HepG2 (cell line): ENCODE data around the gene KANSL1L. TPM values are rescaled to one million over a fixed set of nuclear protein-coding genes. Genes with fewer than 3 reads are reported as not detected.

Source experiments
- ATAC-seq: fragments of 200-7000 bp; cut with Tn5 transposase; 3 replicates; pipeline ENCODE4 v1.9.1; 2020; ENCODE audit warnings: mild to moderate bottlenecking, moderate library complexity
- BruUV-seq: library from RNA; stranded (reverse); fragments of 400-500 nt; replicated peaks from 2 replicates; lab custom pipeline; 2021; lab: Mats Ljungman, UMichigan
- CTCF ChIA-PET: fragments of 300-600 bp; formaldehyde crosslinking; extraction: SDS; loops from one replicate; lab custom pipeline; 2021; ENCODE audit warnings: low total read pairs, inconsistent platforms, low intra/inter-chr PET ratio; lab: Yijun Ruan, JAX
- POLR2A ChIA-PET: fragments of 350-600 bp; sonication (Branson Sonifier 250); formaldehyde crosslinking; loops from one replicate; lab custom pipeline; 2020; ENCODE audit warnings: antibody characterized with exemption, inconsistent platforms; lab: Yijun Ruan, JAX
- DNase-seq: peaks from one replicate; pipeline ENCODE4 v3.0.0-alpha.2; 2015; ENCODE audit warnings: low spot score
- FAIRE-seq: peaks from 3 replicates; lab custom pipeline; 2011; peaks lifted over from hg19 to GRCh38; lab: Jason Lieb, UNC
- H2AFZ ChIP-seq: one replicate; pipeline ENCODE4 v1.6.1; 2011; ENCODE audit warnings: low read length, inconsistent platforms
- H3K27ac ChIP-seq: fragments of 300-600 bp; 3 replicates; pipeline ENCODE4 v1.8.0; 2011; ENCODE audit warnings: mixed run types, mild to moderate bottlenecking, mixed read lengths, low read length, inconsistent platforms; ENCODE audit not compliant: insufficient read depth; ENCODE audit errors: extremely low read length
- H3K27me3 ChIP-seq, 2 experiments: fragments of 200-600 bp in 1 of 2; 2 replicates in 1 of 2; 3 replicates in 1 of 2; pipeline versions ENCODE4 v1.6.0 to v1.8.0; 2011; ENCODE audit warnings: low read length in 2 of 2, mild to moderate bottlenecking in 2 of 2, moderate library complexity in 2 of 2, inconsistent platforms in 1 of 2; ENCODE audit not compliant: insufficient read depth in 2 of 2, control insufficient read depth in 1 of 2
- H3K36me3 ChIP-seq, 2 experiments: fragments of 200-600 bp in 1 of 2; replicated peaks in 1 of 2; 2 replicates in 1 of 2; 3 replicates in 1 of 2; pipeline versions ENCODE4 v1.5.1 to v1.8.0; 2011; ENCODE audit warnings: low read length in 2 of 2, inconsistent platforms in 1 of 2; ENCODE audit not compliant: insufficient read depth in 2 of 2, control insufficient read depth in 1 of 2
- H3K4me1 ChIP-seq: 2 replicates; pipeline ENCODE4 v1.5.1; 2012; ENCODE audit warnings: low read length, inconsistent platforms; ENCODE audit not compliant: insufficient read depth
- H3K4me2 ChIP-seq: 2 replicates; pipeline ENCODE4 v1.6.0; 2011; ENCODE audit warnings: low read depth, low read length, inconsistent platforms
- H3K4me3 ChIP-seq, 3 experiments: fragments of 200-600 bp in 1 of 3; sonication (generic), shearing (Covaris generic) in 1 of 3; replicated peaks in 1 of 3; 2 replicates each; pipeline ENCODE4 v1.5.1; 2011 to 2016; ENCODE audit warnings: low read length in 3 of 3, inconsistent platforms in 2 of 3, low read depth in 2 of 3, mild to moderate bottlenecking in 2 of 3, control low read depth in 1 of 3, mixed read lengths in 1 of 3; ENCODE audit not compliant: insufficient read depth in 1 of 3
- H3K79me2 ChIP-seq: one replicate; pipeline ENCODE4 v1.6.1; 2011; ENCODE audit warnings: low read length, inconsistent platforms; ENCODE audit not compliant: insufficient read depth
- H3K9ac ChIP-seq: 2 replicates; pipeline ENCODE4 v1.6.0; 2011; ENCODE audit warnings: mild to moderate bottlenecking, low read depth, low read length, inconsistent platforms; ENCODE audit not compliant: insufficient read depth
- H3K9me3 ChIP-seq: 2 replicates; pipeline ENCODE4 v1.5.1; 2012; ENCODE audit warnings: mild to moderate bottlenecking, low read length
- H4K20me1 ChIP-seq: 2 replicates; pipeline ENCODE4 v1.6.0; 2011; ENCODE audit warnings: inconsistent platforms, mild to moderate bottlenecking, low read length, moderate library complexity; ENCODE audit not compliant: insufficient read depth
- GATAD2A ChIP-seq: IDR thresholded peaks from 2 replicates; pipeline ENCODE4 v1.6.1; 2016
- HMGXB4 ChIP-seq, 2 experiments: sonication (generic) in 1 of 2; formaldehyde crosslinking in 1 of 2; IDR thresholded peaks; 2 replicates each; pipeline versions ENCODE4 v1.4.0 to v1.6.1; 2018 to 2020; ENCODE audit warnings: missing genetic modification reagents in 2 of 2, borderline replicate concordance in 1 of 2, low read depth in 1 of 2, mild to moderate bottlenecking in 1 of 2, missing biosample characterization in 1 of 2
- KDM1A ChIP-seq: IDR thresholded peaks from 2 replicates; pipeline ENCODE4 v1.6.1; 2016; ENCODE audit warnings: missing compliant biosample characterization
- KLF15 ChIP-seq: sonication (generic); formaldehyde crosslinking; IDR thresholded peaks from 2 replicates; pipeline ENCODE4 v1.8.1; 2023; ENCODE audit warnings: borderline replicate concordance, mild to moderate bottlenecking, inconsistent platforms, missing genetic modification reagents, mixed read lengths
- KLF6 ChIP-seq: IDR thresholded peaks from 2 replicates; pipeline ENCODE4 v1.8.0; 2016; ENCODE audit warnings: missing biosample characterization, missing genetic modification reagents
- NCOA2 ChIP-seq: sonication (generic); formaldehyde crosslinking; IDR thresholded peaks from 2 replicates; pipeline ENCODE4 v1.8.0; 2022; ENCODE audit warnings: inconsistent platforms
- TAF15 ChIP-seq: fragments of 200-400 bp; formaldehyde crosslinking; IDR thresholded peaks from one replicate; pipeline ENCODE4 v1.6.1; 2018; ENCODE audit warnings: mild to moderate bottlenecking, low read depth, low read length; ENCODE audit not compliant: poor library complexity, severe bottlenecking
- TARDBP ChIP-seq: sonication (generic); formaldehyde crosslinking; IDR thresholded peaks from 2 replicates; pipeline ENCODE4 v1.8.0; 2022; ENCODE audit warnings: mild to moderate bottlenecking, missing genetic modification reagents
- TFDP2 ChIP-seq: sonication (generic); formaldehyde crosslinking; IDR thresholded peaks from 2 replicates; pipeline ENCODE4 v1.4.0; 2020; ENCODE audit warnings: missing genetic modification reagents
- ZBED4 ChIP-seq: sonication (generic); formaldehyde crosslinking; IDR thresholded peaks from 2 replicates; pipeline ENCODE4 v1.4.0; 2020; ENCODE audit warnings: missing genetic modification reagents, borderline replicate concordance
- ZNF232 ChIP-seq: sonication (generic); formaldehyde crosslinking; IDR thresholded peaks from 2 replicates; pipeline ENCODE4 v1.4.0; 2020; ENCODE audit warnings: missing genetic modification reagents, borderline replicate concordance
- ZNF562 ChIP-seq: sonication (generic); formaldehyde crosslinking; IDR thresholded peaks from 2 replicates; pipeline ENCODE4 v1.8.0; 2022; ENCODE audit warnings: missing genetic modification reagents, borderline replicate concordance
- ZNF563 ChIP-seq: sonication (generic); formaldehyde crosslinking; IDR thresholded peaks from 2 replicates; pipeline ENCODE4 v1.8.0; 2022; ENCODE audit warnings: mild to moderate bottlenecking, moderate library complexity, missing genetic modification reagents
- ZNF597 ChIP-seq: sonication (generic); formaldehyde crosslinking; IDR thresholded peaks from 2 replicates; pipeline ENCODE4 v1.5.0; 2020; ENCODE audit warnings: missing genetic modification reagents
- ZNF766 ChIP-seq: sonication (generic); formaldehyde crosslinking; IDR thresholded peaks from 2 replicates; pipeline ENCODE4 v1.5.0; 2020; ENCODE audit warnings: missing genetic modification reagents, borderline replicate concordance
- ZSCAN12 ChIP-seq: sonication (generic); formaldehyde crosslinking; IDR thresholded peaks from 2 replicates; pipeline ENCODE4 v1.9.0; 2021; ENCODE audit warnings: mild to moderate bottlenecking, missing genetic modification reagents
- ZSCAN29 ChIP-seq: sonication (generic); formaldehyde crosslinking; conservative IDR thresholded peaks from 2 replicates; pipeline ENCODE4 v1.4.0; 2020; ENCODE audit warnings: mild to moderate bottlenecking, missing genetic modification reagents
- WGBS: methylation state at CpG from one replicate; pipeline ENCODE4 v1.1.6; 2017; ENCODE audit warnings: low lambda C conversion rate; 5-methylcytosine and 5-hydroxymethylcytosine counted together
- in situ Hi-C: cut with HindIII; loops from 2 replicates; pipeline ENCODE4 v1.10.0; 2017; ENCODE audit warnings: low pct_unique_long_range_greater_than_20kb; ENCODE audit not compliant: extremely low pct_ligation_motif_present
- intact Hi-C: fragments of 100-400 bp; cut with micrococcal nuclease; formaldehyde crosslinking; loops from one replicate; pipeline ENCODE4 v1.10.0; 2022; ENCODE audit not compliant: unreplicated experiment
- polyA plus RNA-seq, 8 experiments: library from polyadenylated mRNA; depleted of rRNA in 3 of 8; stranded (reverse) in 7 of 8; unstranded in 1 of 8; fragments of >200 nt; fragmentation: Illumina TruSeq in 4 of 8; extraction: Trizol in 4 of 8; gene quantifications; 2 replicates each; pipeline versions ENCODE4 v1.2.1 to v1.2.3, GENCODE V29; 2011 to 2016; ENCODE audit warnings: low read depth in 4 of 8, missing spikeins in 1 of 8, mixed read lengths in 1 of 8; ENCODE audit not compliant: insufficient read depth in 1 of 8
- total RNA-seq, 5 experiments: library from RNA; depleted of rRNA; stranded (reverse); fragments of >200 nt; fragmentation: Illumina TruSeq; extraction: Trizol; gene quantifications; 2 replicates each; pipeline ENCODE4 v1.2.3, GENCODE V29; 2016; ENCODE audit warnings: low read depth in 1 of 5

Gene KANSL1L
- total and polyA plus RNA-seq, 2 of the 13 experiments (the other 11 are each of a cell fraction or from before 2014, with no cell fraction given) = 5.4 to 10.3 TPM

GRCh38 chr2:210050885-210051284 lies 120.3 kb downstream of the KANSL1L start (continued):
- TF ChIP-seq ZNF232 = no peak
- no peak for TF ChIP-seq ZNF597
- no peak for TF ChIP-seq TARDBP (CRISPR knock-in tag)
- TF ChIP-seq KLF15 (CRISPR knock-in tag) = no peak
- no peak for TF ChIP-seq ZSCAN12 (CRISPR knock-in tag)
- TF ChIP-seq ZBED4 (CRISPR knock-in tag) = no peak

GRCh38 chr2:210049831-210050230 lies 121.4 kb downstream of the KANSL1L start:
- Histone ChIP-seq H3K4me2 (no peak overlapping the region), H3K9ac (no peak overlapping the region), H3K36me3 (no peaks in the 10 kb centered on the region), H3K4me1 (no peaks in the 10 kb centered on the region), H3K79me2 (no peaks in the 10 kb centered on the region), H2AFZ (no peak overlapping the region), H3K4me3 (no peak overlapping the region), H4K20me1 (no peaks in the 10 kb centered on the region), H3K27ac (no peak overlapping the region), H3K9me3 (peaks cover 9% of the 10 kb centered on the region), H3K27me3 (no peaks in the 10 kb centered on the region)
- intact Hi-C loops = no loop called here
- ChIA-PET CTCF (no interaction called here), POLR2A (no interaction called here)
- ATAC-seq = no peak
- no TSS peak for BruUV-seq
- FAIRE-seq = no peak
- no peak for DNase-seq
- in situ Hi-C loops = no loop called here
- 96% methylated on average over 1 of the region's 1 CpG for WGBS
- TF ChIP-seq ZNF563 (no peak), NCOA2 (no peak), KDM1A (no peak), ZNF766 (CRISPR knock-in tag) (no peak), GATAD2A (CRISPR knock-in tag) (no peak), HMGXB4 (CRISPR knock-in tag; IDR thresholded peaks at IDR 0.05; ENCODE audit: borderline replicate concordance in 1 of 2, low read depth in 1 of 2) (no peak), TAF15 (no peak), KLF6 (CRISPR knock-in tag) (no peak), ZNF562 (CRISPR knock-in tag) (no peak), TFDP2 (CRISPR knock-in tag) (no peak), ZSCAN29 (CRISPR knock-in tag) (no peak)
